Loucy (cell line): ENCODE measurements around the gene TMEM114.

Experiments
- EZH2phosphoT487 ChIP-seq: fragments of 200-600 bp; IDR thresholded peaks from 2 replicates; pipeline ENCODE4 v1.6.1; 2018; ENCODE audit warnings: antibody characterized with exemption, mild to moderate bottlenecking, moderate library complexity, borderline replicate concordance
- TF ChIP-seq, protein P1 (sequence below): fragments of 200-600 bp; sonication (generic); conservative IDR thresholded peaks from 2 replicates; pipeline ENCODE4 v1.5.1; 2014; ENCODE audit warnings: mild to moderate bottlenecking, antibody characterized with exemption, low read length

DNA sequence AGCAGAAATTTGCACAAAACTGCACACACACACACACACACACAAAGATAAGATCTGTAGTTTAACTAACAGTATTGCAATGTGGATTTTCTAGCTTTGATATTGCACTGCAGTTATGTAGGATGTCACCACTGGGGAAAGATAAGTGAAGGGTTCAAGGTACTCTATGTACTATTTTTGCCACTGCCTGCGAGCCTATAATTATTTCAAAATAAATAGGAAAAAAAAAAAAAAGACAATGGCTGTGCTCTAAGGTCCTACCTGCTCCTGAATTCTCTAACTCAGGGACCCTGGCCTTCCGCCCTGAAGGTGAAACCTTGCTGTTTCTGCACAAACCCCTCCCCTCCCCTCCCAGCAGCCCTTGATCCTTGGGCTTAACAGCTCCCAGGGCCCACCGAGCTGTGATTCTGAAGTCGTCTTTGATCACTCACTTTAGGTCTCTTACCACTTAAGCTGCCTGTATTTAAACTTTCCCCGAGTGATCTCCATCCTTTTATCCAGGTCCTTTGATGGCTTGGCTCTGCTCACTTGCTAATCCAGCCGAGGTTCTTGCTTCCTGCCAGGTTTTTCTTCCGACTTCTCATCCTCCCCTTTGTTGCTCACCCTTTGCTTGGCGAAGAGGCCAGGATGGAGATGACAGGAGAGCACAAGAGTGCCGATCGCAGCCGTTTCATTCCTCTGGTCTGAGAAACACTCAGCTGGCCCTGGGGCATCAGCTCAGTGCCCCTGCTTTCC, 37.7 kb downstream of the TMEM114 start:
- TF ChIP-seq, protein P1, sequence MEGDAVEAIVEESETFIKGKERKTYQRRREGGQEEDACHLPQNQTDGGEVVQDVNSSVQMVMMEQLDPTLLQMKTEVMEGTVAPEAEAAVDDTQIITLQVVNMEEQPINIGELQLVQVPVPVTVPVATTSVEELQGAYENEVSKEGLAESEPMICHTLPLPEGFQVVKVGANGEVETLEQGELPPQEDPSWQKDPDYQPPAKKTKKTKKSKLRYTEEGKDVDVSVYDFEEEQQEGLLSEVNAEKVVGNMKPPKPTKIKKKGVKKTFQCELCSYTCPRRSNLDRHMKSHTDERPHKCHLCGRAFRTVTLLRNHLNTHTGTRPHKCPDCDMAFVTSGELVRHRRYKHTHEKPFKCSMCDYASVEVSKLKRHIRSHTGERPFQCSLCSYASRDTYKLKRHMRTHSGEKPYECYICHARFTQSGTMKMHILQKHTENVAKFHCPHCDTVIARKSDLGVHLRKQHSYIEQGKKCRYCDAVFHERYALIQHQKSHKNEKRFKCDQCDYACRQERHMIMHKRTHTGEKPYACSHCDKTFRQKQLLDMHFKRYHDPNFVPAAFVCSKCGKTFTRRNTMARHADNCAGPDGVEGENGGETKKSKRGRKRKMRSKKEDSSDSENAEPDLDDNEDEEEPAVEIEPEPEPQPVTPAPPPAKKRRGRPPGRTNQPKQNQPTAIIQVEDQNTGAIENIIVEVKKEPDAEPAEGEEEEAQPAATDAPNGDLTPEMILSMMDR = no peak
- TF ChIP-seq EZH2phosphoT487 = no peak
